GM19372 (cell line): ENCODE data around the gene EIF4E.

ENCODE experiments used
- ATAC-seq: cut with Tn5 transposase; IDR thresholded peaks from one replicate; pipeline ENCODE4 v1.9.1; 2021; ENCODE audit warnings: mild to moderate bottlenecking, low read depth, moderate library complexity; ENCODE audit not compliant: unreplicated experiment

EIF4E gene

GRCh38 chr4:98928505-98929340 is at the start of gene EIF4E:
EIF4E (minus strand) TSS chr4:98929133; CDS start chr4:98929112, 21 bp downstream.
- peak; percentile 66 for ATAC-seq

- no peak for ATAC-seq
Observed at GRCh38 chr4:98977557-98977956, 48.6 kb upstream of the EIF4E start.

- no peak for ATAC-seq
Observed at GRCh38 chr4:98976716-98977115, 47.8 kb upstream of the EIF4E start.

- no peak for ATAC-seq
Observed at GRCh38 chr4:98969878-98970785, 41.2 kb upstream of the EIF4E start.

- ATAC-seq: no peak
Observed at GRCh38 chr4:98967786-98968329, 38.9 kb upstream of the EIF4E start.

- no peak for ATAC-seq
Observed at GRCh38 chr4:98966926-98967325, 38.0 kb upstream of the EIF4E start.

- no peak for ATAC-seq
Observed at GRCh38 chr4:98963538-98964433, 34.9 kb upstream of the EIF4E start.

GRCh38 chr4:98961770-98962169 is 32.8 kb upstream of the EIF4E start:
- ATAC-seq: no peak

GRCh38 chr4:98959411-98959810 is 30.5 kb upstream of the EIF4E start:
- ATAC-seq: no peak

GRCh38 chr4:98958065-98958464 is 29.1 kb upstream of the EIF4E start:
- no peak for ATAC-seq

- ATAC-seq: no peak
Observed at GRCh38 chr4:98955229-98955628, 26.3 kb upstream of the EIF4E start.

GRCh38 chr4:98951710-98952109 is 22.8 kb upstream of the EIF4E start:
- ATAC-seq: no peak

GRCh38 chr4:98950925-98951324 is 22.0 kb upstream of the EIF4E start:
- ATAC-seq: no peak

- ATAC-seq: no peak
Observed at GRCh38 chr4:98946359-98946758, 17.4 kb upstream of the EIF4E start.

GRCh38 chr4:98945297-98945850 is 16.4 kb upstream of the EIF4E start:
- ATAC-seq: no peak

- ATAC-seq: no peak
Observed at GRCh38 chr4:98939892-98940298, 11.0 kb upstream of the EIF4E start.

GRCh38 chr4:98939438-98939837 is 10.5 kb upstream of the EIF4E start:
- no peak for ATAC-seq

GRCh38 chr4:98937986-98938720 is 9.2 kb upstream of the EIF4E start:
- ATAC-seq: no peak

- ATAC-seq: no peak
Observed at GRCh38 chr4:98935633-98936032, 6.7 kb upstream of the EIF4E start.
